Naive B cell (primary cell): ENCODE results near the gene TXNRD2. TPM values are rescaled to one million over a fixed set of nuclear protein-coding genes. Genes with fewer than 3 reads are reported as not detected.

Experiments
- ATAC-seq, 2 donors: fragments of 150-1000 bp; cut with Tn5 transposase; 2 replicates each; pipeline ENCODE4 v1.10.0; 2021; ENCODE audit warnings: low read depth in 2 of 2, mild to moderate bottlenecking in 2 of 2, moderate library complexity in 2 of 2
- DNase-seq: peaks from one replicate; pipeline ENCODE4 v3.0.0; 2022
- H3K27ac Mint-ChIP-seq, 6 donors: one replicate each; pipeline ENCODE4 v1.8.0; 2020 to 2022; ENCODE audit warnings: mild to moderate bottlenecking in 6 of 6, mixed read lengths in 6 of 6, moderate library complexity in 5 of 6, inconsistent platforms in 2 of 6
- H3K27me3 Mint-ChIP-seq, 3 donors: one replicate each; pipeline ENCODE4 v1.8.0; 2021 to 2022; ENCODE audit warnings: mixed read lengths in 3 of 3, mild to moderate bottlenecking in 1 of 3
- H3K36me3 Mint-ChIP-seq, 2 donors: one replicate each; pipeline ENCODE4 v1.8.0; 2020 to 2022; ENCODE audit warnings: mixed read lengths in 2 of 2, inconsistent platforms in 1 of 2, mild to moderate bottlenecking in 1 of 2
- H3K4me1 Mint-ChIP-seq, 3 donors: one replicate each; pipeline ENCODE4 v1.8.0; 2020 to 2022; ENCODE audit warnings: mixed read lengths in 3 of 3, inconsistent platforms in 1 of 3, mild to moderate bottlenecking in 1 of 3, moderate library complexity in 1 of 3
- H3K4me3 Mint-ChIP-seq, 8 donors: one replicate each; pipeline ENCODE4 v1.8.0; 2020 to 2022; ENCODE audit warnings: mild to moderate bottlenecking in 8 of 8, mixed read lengths in 8 of 8, moderate library complexity in 8 of 8, inconsistent platforms in 2 of 8
- H3K9me3 Mint-ChIP-seq, 7 donors: one replicate each; pipeline ENCODE4 v1.8.0; 2020 to 2022; ENCODE audit warnings: mixed read lengths in 7 of 7, mild to moderate bottlenecking in 5 of 7, inconsistent platforms in 2 of 7, moderate library complexity in 1 of 7
- polyA plus RNA-seq, 6 donors: library from polyadenylated mRNA; unstranded; fragments of 300-500 nt; fragmentation: Illumina TruSeq; gene quantifications; one replicate each; pipeline ENCODE4 v1.2.3, GENCODE V29; 2021; ENCODE audit warnings: low read depth in 6 of 6

Gene TXNRD2
- polyA plus RNA-seq, 6 donors from 2014 or later: 8.1 to 14.7 (median 10.1) TPM

- Mint-ChIP-seq H3K36me3 (no peaks in the 10 kb centered on the region), H3K4me3 (no peak overlapping the region), H3K9me3 (peaks cover 0 to 6% (median 0%) of the 10 kb centered on the region in 7 donors), H3K27me3 (peaks cover 0 to 5% (median 0%) of the 10 kb centered on the region in 3 donors), H3K27ac (no peak overlapping the region), H3K4me1 (peaks cover 8 to 18% (median 15%) of the 10 kb centered on the region in 3 donors)
- DNase-seq (no peak), ATAC-seq (no peak)
Measured at GRCh38 chr22:19828035-19828401, 113.6 kb downstream of the TXNRD2 start.

GRCh38 chr22:19827341-19828034 lies 114.1 kb downstream of the TXNRD2 start:
- no peak for DNase-seq
- H3K27ac Mint-ChIP-seq: no peak overlapping the region
- H3K4me3 Mint-ChIP-seq: no peak overlapping the region
- H3K4me1 Mint-ChIP-seq: peaks cover 4 to 14% (median 10%) of the 10 kb centered on the region in 3 donors
- ATAC-seq: no peak
- peaks cover 0 to 6% (median 0%) of the 10 kb centered on the region in 7 donors for H3K9me3 Mint-ChIP-seq
- H3K27me3 Mint-ChIP-seq: peaks cover 0 to 5% (median 0%) of the 10 kb centered on the region in 3 donors
- no peaks in the 10 kb centered on the region for H3K36me3 Mint-ChIP-seq

GRCh38 chr22:19826619-19826950 lies 115.0 kb downstream of the TXNRD2 start:
- no peak for ATAC-seq
- peaks cover 0 to 5% (median 0%) of the 10 kb centered on the region in 3 donors for H3K27me3 Mint-ChIP-seq
- peaks cover 0 to 6% (median 0%) of the 10 kb centered on the region in 7 donors for H3K9me3 Mint-ChIP-seq
- H3K4me3 Mint-ChIP-seq: no peak overlapping the region
- DNase-seq: no peak
- no peaks in the 10 kb centered on the region for H3K36me3 Mint-ChIP-seq
- H3K4me1 Mint-ChIP-seq: peaks cover 0 to 11% (median 6%) of the 10 kb centered on the region in 3 donors
- H3K27ac Mint-ChIP-seq: peak overlapping the region in 2 of 6 donors; percentile 27 to 86

- ATAC-seq: no peak
Measured at GRCh38 chr22:19825904-19826618, 115.6 kb downstream of the TXNRD2 start.

More at GRCh38 chr22:19825904-19826618, 115.6 kb downstream of the TXNRD2 start:
- Mint-ChIP-seq H3K4me1 (peaks cover 0 to 11% (median 6%) of the 10 kb centered on the region in 3 donors), H3K27ac (no peak overlapping the region), H3K9me3 (peaks cover 0 to 6% (median 0%) of the 10 kb centered on the region in 7 donors), H3K36me3 (no peaks in the 10 kb centered on the region), H3K4me3 (no peak overlapping the region), H3K27me3 (peaks cover 0 to 5% (median 0%) of the 10 kb centered on the region in 3 donors)
- no peak for DNase-seq

Other genes starting within 250 kb of the TXNRD2 start
- gene SEPTIN5, start 227.3 kb downstream of the TXNRD2 start, polyA plus RNA-seq: 1 to 10 TPM in 3 of 6 donors, under 1 TPM in 2, not detected in 1; 0.38 to 1.6 (median 1.0) TPM
- gene GP1BB, start 218.3 kb downstream of the TXNRD2 start, polyA plus RNA-seq: 1 to 10 TPM in 5 of 6 donors, under 1 TPM in 1; 0.38 to 6.2 (median 4.0) TPM
- not detected for gene TBX1, start 181.0 kb downstream of the TXNRD2 start, polyA plus RNA-seq
- gene GNB1L, start 86.9 kb downstream of the TXNRD2 start, polyA plus RNA-seq: 10 to 100 TPM in 4 of 6 donors, 1 to 10 TPM in 2; 6.2 to 14.8 (median 12.0) TPM
- gene RTL10, start 86.9 kb downstream of the TXNRD2 start, polyA plus RNA-seq: 1 to 10 TPM in 5 of 6 donors, not detected in 1; 5.5 to 8.9 (median 6.1) TPM
- 10 to 100 TPM; 62.2 to 76.0 (median 69.6) TPM for gene COMT, start within 50 bp of the TXNRD2 start, polyA plus RNA-seq
- gene ARVCF, start 75.0 kb upstream of the TXNRD2 start, polyA plus RNA-seq: 1 to 10 TPM in 1 of 6 donors, under 1 TPM in 4, not detected in 1; 0.24 to 2.5 (median 0.56) TPM
- 10 to 100 TPM; 24.3 to 46.1 (median 34.6) TPM for gene TANGO2, start 79.3 kb upstream of the TXNRD2 start, polyA plus RNA-seq
- 1 to 10 TPM in 5 of 6 donors, under 1 TPM in 1; 0.49 to 6.7 (median 2.3) TPM for gene DGCR8, start 138.4 kb upstream of the TXNRD2 start, polyA plus RNA-seq
- 100 to 1,000 TPM in 2 of 6 donors, 10 to 100 TPM in 4; 73.1 to 107 (median 91.0) TPM for gene RANBP1, start 174.3 kb upstream of the TXNRD2 start, polyA plus RNA-seq
- 10 to 100 TPM; 15.1 to 29.7 (median 21.3) TPM for gene TRMT2A, start 175.4 kb upstream of the TXNRD2 start, polyA plus RNA-seq
- gene ZDHHC8, start 190.0 kb upstream of the TXNRD2 start, polyA plus RNA-seq: 1 to 10 TPM in 5 of 6 donors, under 1 TPM in 1; 0.56 to 4.4 (median 2.5) TPM
- gene CCDC188, start 209.2 kb upstream of the TXNRD2 start, polyA plus RNA-seq: not detected